Right lobe of liver (tissue), 6 donors: Measurements from ENCODE around the gene RELT. TPM values are rescaled to one million over a fixed set of nuclear protein-coding genes. Genes with fewer than 3 reads are reported as not detected.

Experiments
- ATAC-seq, 4 donors: fragments of 200-7000 bp; cut with Tn5 transposase; one replicate each; pipeline ENCODE4 v1.9.1; 2020; ENCODE audit warnings: mild to moderate bottlenecking in 4 of 4, moderate library complexity in 4 of 4
- DNase-seq, 3 donors: peaks; one replicate each; pipeline ENCODE4 v3.0.0-alpha.2; 2020
- H3K27ac ChIP-seq, 3 donors: fragments of 200-600 bp; one replicate each; pipeline ENCODE4 v1.8.0; 2022
- H3K27me3 ChIP-seq, 2 donors: fragments of 200-600 bp; one replicate each; pipeline ENCODE4 v1.8.0; 2022
- H3K36me3 ChIP-seq, 4 donors: fragments of 200-600 bp; sonication (generic) in 1 of 4; one replicate each; pipeline versions ENCODE4 v1.5.1 to v1.8.0; 2017 to 2022; ENCODE audit warnings: control low read depth in 1 of 4
- H3K4me1 ChIP-seq, 4 donors: fragments of 200-600 bp; sonication (generic) in 1 of 4; one replicate each; pipeline versions ENCODE4 v1.5.1 to v1.8.0; 2017 to 2022; ENCODE audit warnings: control low read depth in 1 of 4
- H3K4me3 ChIP-seq, 3 donors: fragments of 200-600 bp; one replicate each; pipeline ENCODE4 v1.8.0; 2022
- H3K9me3 ChIP-seq, 4 donors: fragments of 200-600 bp; sonication (generic) in 1 of 4; one replicate each; pipeline versions ENCODE4 v1.5.1 to v1.8.0; 2017 to 2022; ENCODE audit warnings: control low read depth in 1 of 4
- POLR2A ChIP-seq: fragments of 450-650 bp; IDR thresholded peaks from one replicate; pipeline ENCODE4 v1.6.1; 2017; ENCODE audit warnings: antibody characterized with exemption, mild to moderate bottlenecking
- WGBS: methylation state at CpG from one replicate; pipeline ENCODE4 v1.1.6; 2018; ENCODE audit warnings: low coverage, low lambda C conversion rate; ENCODE audit not compliant: insufficient coverage; ENCODE audit errors: missing lambda C conversion rate; 5-methylcytosine and 5-hydroxymethylcytosine counted together
- intact Hi-C, 2 donors: fragments of 100-400 bp; cut with DNase I; formaldehyde crosslinking; loops; one replicate each; pipeline versions ENCODE4 v1.11.2 to v1.14.1; 2022
- total RNA-seq, 6 experiments: library from RNA; depleted of rRNA in 2 of 6; stranded (reverse); fragments of >200 nt in 2 of 6; fragmentation: NEBNext Ultra II Directional in 3 of 6; extraction: Animal tissue kit (Norgen Biotek cat#: 25700) in 3 of 6; gene quantifications; one replicate each; pipeline versions ENCODE4 v1.1.0 to v1.2.4, GENCODE V29; 2016 to 2023
- TF ChIP-seq, protein P1 (sequence below), 4 donors: fragments of 200-600 bp in 3 of 4; fragments of 450-650 bp in 1 of 4; IDR thresholded peaks; one replicate each; pipeline versions ENCODE4 v1.5.1 to v1.8.0; 2016 to 2022; ENCODE audit warnings: antibody characterized with exemption in 4 of 4, mild to moderate bottlenecking in 2 of 4
- donor health status: DM: no; HTN: yes; CAD: no.
- donor health status: DM: no; HTN: no; CAD: no.
- donor health status: DM: no; HTN: no; CAD: no.
- donor health status: DM: no; HTN: yes; CAD: no.
- donor health status: DM: no; HTN: yes; CAD: no.

RELT gene
- total RNA-seq, 6 experiments from 2014 or later, result 0.81 to 5.4 (median 1.6) TPM

DNA sequence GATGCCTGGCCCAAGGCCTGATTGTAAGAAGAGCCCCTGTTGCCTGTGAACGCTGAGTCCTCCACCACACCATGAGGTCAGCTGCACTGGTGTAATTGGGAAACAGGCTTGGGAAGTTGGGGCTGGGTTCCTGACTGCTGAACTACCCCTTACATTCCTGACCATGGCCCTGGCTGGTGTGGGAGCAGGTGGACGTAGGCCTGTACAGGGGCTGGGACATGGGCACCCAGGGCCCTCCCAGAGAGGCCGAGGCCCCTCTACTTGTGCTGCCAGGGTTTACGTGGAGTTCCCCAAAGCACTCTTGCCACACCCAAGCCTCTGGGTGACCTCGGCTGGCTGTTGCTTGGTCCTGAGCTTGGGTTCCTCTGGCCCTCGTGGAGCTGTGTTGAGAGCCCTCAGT, 5.4 kb downstream of the RELT start:
- TF ChIP-seq, protein P1, sequence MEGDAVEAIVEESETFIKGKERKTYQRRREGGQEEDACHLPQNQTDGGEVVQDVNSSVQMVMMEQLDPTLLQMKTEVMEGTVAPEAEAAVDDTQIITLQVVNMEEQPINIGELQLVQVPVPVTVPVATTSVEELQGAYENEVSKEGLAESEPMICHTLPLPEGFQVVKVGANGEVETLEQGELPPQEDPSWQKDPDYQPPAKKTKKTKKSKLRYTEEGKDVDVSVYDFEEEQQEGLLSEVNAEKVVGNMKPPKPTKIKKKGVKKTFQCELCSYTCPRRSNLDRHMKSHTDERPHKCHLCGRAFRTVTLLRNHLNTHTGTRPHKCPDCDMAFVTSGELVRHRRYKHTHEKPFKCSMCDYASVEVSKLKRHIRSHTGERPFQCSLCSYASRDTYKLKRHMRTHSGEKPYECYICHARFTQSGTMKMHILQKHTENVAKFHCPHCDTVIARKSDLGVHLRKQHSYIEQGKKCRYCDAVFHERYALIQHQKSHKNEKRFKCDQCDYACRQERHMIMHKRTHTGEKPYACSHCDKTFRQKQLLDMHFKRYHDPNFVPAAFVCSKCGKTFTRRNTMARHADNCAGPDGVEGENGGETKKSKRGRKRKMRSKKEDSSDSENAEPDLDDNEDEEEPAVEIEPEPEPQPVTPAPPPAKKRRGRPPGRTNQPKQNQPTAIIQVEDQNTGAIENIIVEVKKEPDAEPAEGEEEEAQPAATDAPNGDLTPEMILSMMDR (IDR thresholded peaks at IDR 0.05), result no peak
- TF ChIP-seq POLR2A, result no peak
- intact Hi-C loops, result loop anchor here in 1 of 2 donors (10.0 kb wide), 1 partner anchor 87 kb away; no protein-coding TSS in a partner anchor
- H3K4me3 ChIP-seq, result no peak overlapping the region
- H3K9me3 ChIP-seq, result no peaks in the 10 kb centered on the region
- H3K27ac ChIP-seq, result no peak overlapping the region
- no CpG with 5 or more reads among the region's 6 CpGs for WGBS
- H3K27me3 ChIP-seq, result no peaks in the 10 kb centered on the region
- no peak for DNase-seq
- H3K36me3 ChIP-seq, result no peaks in the 10 kb centered on the region
- H3K4me1 ChIP-seq, result peaks cover 0 to 7% (median 2%) of the 10 kb centered on the region in 4 donors
- peak in 1 of 4 donors; percentile 10 for ATAC-seq

DNA sequence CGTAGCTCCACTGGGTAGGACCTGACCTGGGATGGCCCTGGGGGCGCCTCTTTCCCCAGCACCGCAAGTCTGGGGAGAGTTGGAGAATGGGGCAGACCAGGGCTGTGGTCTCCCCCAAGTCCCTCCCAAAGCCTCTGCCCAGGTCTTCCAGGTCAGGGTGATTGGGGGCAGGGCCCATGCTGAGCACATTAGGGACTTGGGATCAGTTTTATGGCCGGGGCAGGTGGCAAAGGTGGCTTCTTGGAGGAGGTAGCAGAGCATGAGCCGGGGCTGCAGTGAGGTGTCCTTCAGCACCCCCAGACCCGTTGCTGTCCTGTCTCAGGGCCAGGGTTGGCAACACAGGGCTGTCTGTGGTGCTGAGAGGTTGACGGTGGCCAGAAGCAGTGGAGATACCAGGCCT, 6.0 kb downstream of the RELT start:
- Histone ChIP-seq H3K9me3 (no peaks in the 10 kb centered on the region), H3K27me3 (no peaks in the 10 kb centered on the region), H3K27ac (no peak overlapping the region), H3K36me3 (no peaks in the 10 kb centered on the region), H3K4me1 (peaks cover 0 to 5% (median 0%) of the 10 kb centered on the region in 4 donors), H3K4me3 (no peak overlapping the region)
- WGBS, result no CpG with 5 or more reads among the region's 7 CpGs
- ATAC-seq, result no peak
- no peak for DNase-seq
- no peak for TF ChIP-seq POLR2A
- TF ChIP-seq, protein P1 (IDR thresholded peaks at IDR 0.05), result no peak
- intact Hi-C loops, result loop anchor here in 1 of 2 donors (10.0 kb wide), 1 partner anchor 87 kb away; no protein-coding TSS in a partner anchor

DNA sequence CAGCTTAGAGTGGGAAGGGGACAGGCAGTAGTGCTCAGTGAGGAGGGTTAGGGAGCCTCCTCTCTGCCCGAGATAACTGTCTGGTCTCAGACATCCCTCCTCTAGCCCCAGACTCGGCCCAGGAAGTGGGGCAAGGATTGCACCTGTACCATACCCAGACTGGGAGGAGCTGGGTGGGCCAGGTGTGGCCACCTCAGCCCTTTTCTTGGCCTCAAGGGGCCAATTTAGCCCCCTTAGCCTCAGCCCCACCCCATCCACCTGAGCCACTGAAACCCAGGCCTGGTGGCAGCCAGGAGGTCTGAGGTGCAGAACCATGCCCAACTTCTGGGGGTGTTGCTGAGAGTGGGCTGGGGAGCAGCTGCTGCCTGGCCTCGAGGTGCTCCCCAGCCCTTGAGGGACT, 6.5 kb downstream of the RELT start:
- DNase-seq, result no peak
- H3K9me3 ChIP-seq, result no peaks in the 10 kb centered on the region
- no peak overlapping the region for H3K4me3 ChIP-seq
- WGBS, result no CpG with 5 or more reads among the region's 3 CpGs
- no peak for TF ChIP-seq POLR2A
- TF ChIP-seq, protein P1 (IDR thresholded peaks at IDR 0.05), result no peak
- ATAC-seq, result no peak
- intact Hi-C loops, result loop anchor here in 1 of 2 donors (10.0 kb wide), 1 partner anchor 88 kb away; no protein-coding TSS in a partner anchor
- no peaks in the 10 kb centered on the region for H3K27me3 ChIP-seq
- peaks cover 0 to 5% (median 0%) of the 10 kb centered on the region in 4 donors for H3K4me1 ChIP-seq
- H3K27ac ChIP-seq, result peak overlapping the region in 1 of 3 donors; percentile 29
- H3K36me3 ChIP-seq, result no peaks in the 10 kb centered on the region

DNA sequence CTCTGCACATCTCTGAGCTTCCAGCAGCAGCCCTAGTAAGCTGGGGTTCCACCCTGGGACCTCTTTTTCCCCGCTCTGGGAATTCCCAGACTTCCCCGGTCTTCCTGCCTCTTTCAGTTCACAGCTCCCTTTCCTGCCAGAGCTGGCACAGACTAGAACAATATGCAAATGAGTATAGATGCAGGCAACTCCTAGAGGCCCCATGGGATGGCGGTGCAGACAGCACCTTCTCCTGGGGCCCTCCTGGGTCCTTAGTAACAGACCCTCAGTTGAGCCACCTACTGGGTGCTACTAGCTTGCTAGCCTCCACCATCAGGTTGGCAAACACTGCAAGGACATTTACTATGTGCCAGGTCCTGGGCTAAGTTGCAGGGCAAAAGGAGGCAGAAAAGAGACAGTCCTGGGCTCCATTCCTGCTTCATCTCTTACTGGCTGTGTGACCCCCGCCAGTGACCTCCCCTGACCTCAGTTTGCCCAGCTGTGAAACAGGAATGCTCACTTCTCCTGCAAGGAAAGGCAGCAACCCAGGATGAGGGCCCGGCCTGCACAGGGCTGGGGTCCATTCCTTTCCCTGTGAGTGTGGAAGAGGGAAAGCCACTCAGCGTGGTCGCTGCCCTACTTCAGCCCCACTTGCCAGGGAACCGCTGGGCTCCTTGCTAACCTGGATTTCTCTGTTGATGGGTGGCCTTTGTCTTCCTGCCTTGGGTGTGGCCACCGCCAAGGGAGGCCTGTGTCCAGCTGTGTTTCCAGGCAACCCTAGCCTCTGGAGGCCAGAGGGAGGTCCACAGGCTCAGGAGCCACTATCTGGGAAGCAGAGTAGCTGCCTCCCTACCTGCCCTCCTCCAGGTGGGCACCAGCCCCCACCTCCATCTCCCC, 7.3 kb downstream of the RELT start:
- H3K9me3 ChIP-seq, result no peaks in the 10 kb centered on the region
- ATAC-seq (no peak), DNase-seq (no peak)
- H3K27me3 ChIP-seq, result no peaks in the 10 kb centered on the region
- H3K36me3 ChIP-seq, result no peaks in the 10 kb centered on the region
- WGBS, result 58% methylated on average over 3 of the region's 9 CpGs
- intact Hi-C loops, result loop anchor here in 1 of 2 donors (10.0 kb wide), 1 partner anchor 89 kb away; no protein-coding TSS in a partner anchor
- peak overlapping the region in 2 of 3 donors; percentile 53 to 72 for H3K27ac ChIP-seq
- H3K4me1 ChIP-seq, result peaks cover 0 to 8% (median 0%) of the 10 kb centered on the region in 4 donors
- TF ChIP-seq, protein P1 (IDR thresholded peaks at IDR 0.05), result no peak
- TF ChIP-seq POLR2A, result no peak
- no peak overlapping the region for H3K4me3 ChIP-seq
